HL-60 (cell line): ENCODE measurements around the gene DTX1.

Source experiments
- CTCF ChIP-seq: IDR thresholded peaks from one replicate; pipeline ENCODE4 v1.5.1; 2011; ENCODE audit warnings: low read length, control low read depth, inconsistent platforms; ENCODE audit not compliant: insufficient read depth
- GABPA ChIP-seq: IDR thresholded peaks from 2 replicates; pipeline ENCODE4 v1.6.1; 2012; ENCODE audit warnings: low read depth
- POLR2AphosphoS5 ChIP-seq: IDR thresholded peaks from 2 replicates; pipeline ENCODE4 v1.6.1; 2012; ENCODE audit warnings: low read depth
- REST ChIP-seq: IDR thresholded peaks from 2 replicates; pipeline ENCODE4 v1.6.1; 2012; ENCODE audit warnings: low read depth; ENCODE audit not compliant: insufficient replicate concordance
- SPI1 ChIP-seq: IDR thresholded peaks from 2 replicates; pipeline ENCODE4 v1.6.1; 2012; ENCODE audit warnings: low read depth, mild to moderate bottlenecking, borderline replicate concordance

GRCh38 chr12:113109360-113109759 is 52.8 kb downstream of the DTX1 start:
- TF ChIP-seq CTCF, result no peak
- no peak for TF ChIP-seq GABPA
- TF ChIP-seq POLR2AphosphoS5, result no peak
- no peak for TF ChIP-seq REST
- TF ChIP-seq SPI1, result no peak
